GM23338 (cell line): ENCODE results near the gene DRAM1. TPM values are rescaled to one million over a fixed set of nuclear protein-coding genes. Genes with fewer than 3 reads are reported as not detected.

Experiments
- ATAC-seq: fragments of 200-7000 bp; cut with Tn5 transposase; 3 replicates; pipeline ENCODE4 v1.9.1; 2020
- DNase-seq: peaks from one replicate; pipeline ENCODE4 v3.0.0-alpha.2; 2015; ENCODE audit warnings: low spot score
- H2AFZ ChIP-seq: fragments of 200-600 bp; sonication (generic); 2 replicates; pipeline ENCODE4 v1.8.0; 2016; ENCODE audit warnings: antibody characterized with exemption, mild to moderate bottlenecking, moderate library complexity
- H3F3A ChIP-seq: fragments of 200-600 bp; sonication (generic); replicated peaks from 2 replicates; pipeline ENCODE4 v1.8.0; 2017; ENCODE audit warnings: antibody characterized with exemption, mixed run types, low read depth
- H3K27ac ChIP-seq: fragments of 200-600 bp; sonication (generic); 2 replicates; pipeline ENCODE4 v1.6.1; 2016; ENCODE audit warnings: low read depth
- H3K27me3 ChIP-seq: fragments of 200-600 bp; sonication (generic); 2 replicates; pipeline ENCODE4 v1.8.0; 2016; ENCODE audit warnings: mild to moderate bottlenecking, mixed run types, moderate library complexity; ENCODE audit not compliant: insufficient read depth
- H3K36me3 ChIP-seq: fragments of 200-600 bp; sonication (generic); 2 replicates; pipeline ENCODE4 v1.8.0; 2016; ENCODE audit warnings: mild to moderate bottlenecking; ENCODE audit not compliant: insufficient read depth
- H3K4me1 ChIP-seq: fragments of 200-600 bp; sonication (generic); 2 replicates; pipeline ENCODE4 v1.8.0; 2016; ENCODE audit warnings: mild to moderate bottlenecking, moderate library complexity; ENCODE audit not compliant: insufficient read depth
- H3K4me2 ChIP-seq: fragments of 200-600 bp; sonication (generic); 2 replicates; pipeline ENCODE4 v1.7.1; 2017; ENCODE audit warnings: mixed run types
- H3K4me3 ChIP-seq: fragments of 200-600 bp; sonication (generic); 2 replicates; pipeline ENCODE4 v1.6.1; 2016; ENCODE audit warnings: mixed run types
- H3K79me2 ChIP-seq: fragments of 200-600 bp; sonication (generic); replicated peaks from 2 replicates; pipeline ENCODE4 v1.8.0; 2017; ENCODE audit warnings: mild to moderate bottlenecking; ENCODE audit not compliant: insufficient read depth
- H3K9me2 ChIP-seq: fragments of 200-600 bp; sonication (generic); 2 replicates; pipeline ENCODE4 v1.8.0; 2017; ENCODE audit not compliant: insufficient read depth
- H4K20me1 ChIP-seq: fragments of 200-600 bp; sonication (generic); replicated peaks from 2 replicates; pipeline ENCODE4 v1.8.0; 2017; ENCODE audit warnings: mild to moderate bottlenecking; ENCODE audit not compliant: insufficient read depth
- H3K27ac Mint-ChIP-seq: 2 replicates; pipeline ENCODE4 v1.8.0; 2020; ENCODE audit warnings: inconsistent platforms, mild to moderate bottlenecking, moderate library complexity, mixed read lengths
- H3K27me3 Mint-ChIP-seq: 3 replicates; pipeline ENCODE4 v1.8.0; 2022; ENCODE audit warnings: low read depth, mild to moderate bottlenecking, moderate library complexity, mixed read lengths, inconsistent platforms; ENCODE audit not compliant: insufficient read depth, poor library complexity
- H3K36me3 Mint-ChIP-seq: 3 replicates; pipeline ENCODE4 v1.8.0; 2021; ENCODE audit warnings: low read depth, mild to moderate bottlenecking, inconsistent platforms, moderate library complexity, mixed read lengths
- H3K4me1 Mint-ChIP-seq: 3 replicates; pipeline ENCODE4 v1.8.0; 2020; ENCODE audit warnings: mild to moderate bottlenecking, inconsistent platforms, mixed read lengths
- H3K4me3 Mint-ChIP-seq: 3 replicates; pipeline ENCODE4 v1.8.0; 2021; ENCODE audit warnings: moderate library complexity, mild to moderate bottlenecking, inconsistent platforms, mixed read lengths
- H3K9me3 Mint-ChIP-seq: 3 replicates; pipeline ENCODE4 v1.8.0; 2020; ENCODE audit warnings: moderate library complexity, mild to moderate bottlenecking, inconsistent platforms, mixed read lengths
- CTCF ChIP-seq, 2 experiments: fragments of 200-600 bp in 1 of 2; sonication (generic) in 1 of 2; conservative IDR thresholded peaks; 2 replicates each; pipeline versions ENCODE4 v1.5.1 to v1.6.1; 2016 to 2017; ENCODE audit warnings: antibody characterized with exemption in 2 of 2, low read depth in 2 of 2, mild to moderate bottlenecking in 2 of 2, moderate library complexity in 1 of 2
- EZH2 ChIP-seq: fragments of 200-600 bp; sonication (generic); IDR thresholded peaks from one replicate; pipeline ENCODE4 v1.8.0; 2017; ENCODE audit warnings: antibody characterized with exemption, mild to moderate bottlenecking, low read depth; ENCODE audit not compliant: unreplicated experiment
- EZH2phosphoT487 ChIP-seq: fragments of 200-600 bp; sonication (generic); IDR thresholded peaks from one replicate; pipeline ENCODE4 v1.8.1; 2018; ENCODE audit warnings: antibody characterized with exemption; ENCODE audit not compliant: unreplicated experiment
- JUNB ChIP-seq: IDR thresholded peaks from one replicate; pipeline ENCODE4 v1.6.1; 2016; ENCODE audit warnings: antibody characterized with exemption; ENCODE audit not compliant: unreplicated experiment
- NANOG ChIP-seq: IDR thresholded peaks from 2 replicates; pipeline ENCODE4 v1.6.1; 2016; ENCODE audit warnings: antibody characterized with exemption, borderline replicate concordance
- POLR2AphosphoS5 ChIP-seq: IDR thresholded peaks from 2 replicates; pipeline ENCODE4 v1.6.1; 2016; ENCODE audit warnings: antibody characterized with exemption, low read depth
- REST ChIP-seq: IDR thresholded peaks from one replicate; pipeline ENCODE4 v1.6.1; 2018; ENCODE audit warnings: antibody characterized with exemption; ENCODE audit not compliant: unreplicated experiment
- STAT1 ChIP-seq: IDR thresholded peaks from one replicate; pipeline ENCODE4 v1.6.1; 2016; ENCODE audit warnings: antibody characterized with exemption; ENCODE audit not compliant: unreplicated experiment
- ZNF114 ChIP-seq: fragments of 250-450 bp; sonication (Bioruptor Pico); IDR thresholded peaks from 2 replicates; pipeline ENCODE4 v1.5.0; 2020; ENCODE audit warnings: mild to moderate bottlenecking, moderate library complexity
- ZNF462 ChIP-seq: fragments of 250-450 bp; sonication (Bioruptor Pico); IDR thresholded peaks from 2 replicates; pipeline ENCODE4 v1.5.0; 2020; ENCODE audit warnings: mild to moderate bottlenecking, moderate library complexity
- polyA plus RNA-seq: library from polyadenylated mRNA; unstranded; fragments of >200 nt; fragmentation: Nextera tagmentation; extraction: Ambion mirVana; gene quantifications from 2 replicates; pipeline ENCODE4 v1.2.1, GENCODE V29; 2016
- total RNA-seq: library from RNA; depleted of rRNA; stranded (reverse); fragments of >200 nt; shearing (Covaris generic); gene quantifications from 2 replicates; pipeline ENCODE4 v1.2.3, GENCODE V29; 2014

DRAM1 gene
- total and polyA plus RNA-seq, 2 experiments from 2014 or later: 5.7 to 8.5 TPM

GRCh38 chr12:101945369-101946232 lies 68.2 kb downstream of the DRAM1 start:
- ATAC-seq: no peak
- H3K79me2 ChIP-seq: no peaks in the 10 kb centered on the region
- H3K36me3 Mint-ChIP-seq: no peaks in the 10 kb centered on the region
- no peaks in the 10 kb centered on the region for H3K9me2 ChIP-seq
- peaks cover 4% of the 10 kb centered on the region; the same call in 2 of the 3 replicates for H3K4me1 Mint-ChIP-seq
- H3K36me3 ChIP-seq: no peaks in the 10 kb centered on the region
- no peaks in the 10 kb centered on the region for H3K27me3 Mint-ChIP-seq
- no peak for DNase-seq
- H3K27me3 ChIP-seq: no peaks in the 10 kb centered on the region
- H3K4me1 ChIP-seq: peaks cover 2% of the 10 kb centered on the region; the same call in 1 of the 2 replicates
- H3K4me3 ChIP-seq: no peak overlapping the region
- H3F3A ChIP-seq: no peaks in the 10 kb centered on the region
- H3K27ac Mint-ChIP-seq: no peak overlapping the region
- no peaks in the 10 kb centered on the region for H4K20me1 ChIP-seq
- TF ChIP-seq POLR2AphosphoS5: no peak
- TF ChIP-seq EZH2phosphoT487: no peak
- TF ChIP-seq NANOG: no peak
- TF ChIP-seq ZNF114 (CRISPR knock-in tag): no peak
- no peak for TF ChIP-seq JUNB
- no peak for TF ChIP-seq ZNF462
- TF ChIP-seq CTCF (conservative IDR thresholded peaks at IDR 0.05; ENCODE audit: low read depth in 2 of 2): no peak
- TF ChIP-seq REST: no peak
- TF ChIP-seq EZH2: no peak
- no peak for TF ChIP-seq STAT1
- 0 out of 2 replicates have a peak overlapping the region, but pooled peaks have one; percentile 38 for H2AFZ ChIP-seq
- no peak overlapping the region for H3K4me3 Mint-ChIP-seq
- H3K9me3 Mint-ChIP-seq: no peaks in the 10 kb centered on the region; the same call in 2 of the 3 replicates
- no peak overlapping the region for H3K4me2 ChIP-seq
- H3K27ac ChIP-seq: no peak overlapping the region
